ENCODE measurements around the gene MTG1. TPM values are rescaled to one million over a fixed set of nuclear protein-coding genes. Genes with fewer than 3 reads are reported as not detected.
"Not testable (repeated sequence)": the region's sequence is repeated elsewhere in the genome, so short reads cannot be mapped to it uniquely, and the experiment has no call there.

MTG1 gene
- total and polyA plus RNA-seq, 12 donors = 17.4 to 36.2 (median 23.8) TPM

DNA sequence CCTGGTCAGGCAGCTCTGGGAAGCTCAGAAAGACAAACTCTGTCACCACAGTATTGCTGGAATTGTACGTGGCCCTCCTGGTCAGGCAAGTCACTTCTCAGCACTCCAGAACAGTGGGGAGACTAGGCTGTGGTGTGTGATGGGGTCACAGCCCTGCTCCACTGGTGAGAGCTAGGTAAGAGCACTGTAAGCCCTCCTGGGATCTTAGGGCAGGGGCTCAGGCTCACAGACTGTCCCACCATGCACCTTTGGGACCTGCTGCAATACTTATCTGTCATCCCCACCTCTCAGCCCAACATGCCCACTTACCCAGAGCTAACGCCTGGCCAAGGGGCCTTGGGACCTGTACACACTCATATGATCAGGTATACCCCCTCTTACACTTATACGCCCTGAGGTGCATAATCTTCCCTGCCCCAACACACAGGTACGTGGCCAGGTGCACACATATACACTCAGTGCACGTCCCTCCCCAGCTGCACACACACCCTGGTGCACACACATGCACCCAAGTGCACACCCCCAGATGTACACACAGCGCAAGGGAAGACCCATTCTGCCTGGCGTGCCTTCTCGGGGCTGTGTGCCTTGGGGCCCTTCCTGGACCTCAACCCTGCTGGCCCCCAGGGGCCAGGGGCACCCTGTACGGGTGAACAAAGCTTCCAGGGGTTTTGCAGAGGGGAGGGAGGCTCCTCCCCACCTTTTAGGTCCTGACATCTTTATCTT is 38.1 kb downstream of the MTG1 start:
- WGBS, 2 donors = 67 to 70% methylated on average over 5 to 6 of the region's 9 CpGs
- H3K27me3 ChIP-seq; H3K4me1 ChIP-seq; H3K36me3 ChIP-seq; H3K4me3 ChIP-seq; H3K27ac ChIP-seq; intact Hi-C loops (cut with DNase I); DNase-seq: not testable (repeated sequence)
- H3K9me3 ChIP-seq = peaks cover 0 to 21% (median 3%) of the 10 kb centered on the region in 11 donors
- peak in 5 of 8 donors; percentile 4 to 68 (median 17) for ATAC-seq

DNA sequence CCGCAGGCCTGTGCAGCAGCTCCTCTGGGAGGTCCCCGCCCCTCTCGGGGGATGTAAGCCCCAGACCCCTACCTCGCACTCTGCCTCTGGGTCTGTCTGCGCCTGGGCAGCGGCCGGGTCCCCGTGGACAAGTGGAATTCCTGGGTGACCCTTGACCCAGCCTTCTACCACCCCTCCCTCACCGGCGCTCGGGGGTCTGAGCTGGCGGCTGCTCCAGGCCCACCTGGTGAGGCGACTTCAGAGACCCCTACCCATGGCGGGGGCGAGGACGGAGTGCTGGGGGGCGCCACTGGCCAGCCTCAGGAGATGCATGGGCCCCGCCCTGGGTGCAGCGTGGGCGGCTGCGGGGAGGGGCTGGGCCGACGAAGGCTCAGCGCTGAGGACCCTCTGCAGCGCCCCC is 38.8 kb downstream of the MTG1 start:
- ATAC-seq = peak in 2 of 8 donors; percentile 38 to 44
- H3K27me3 ChIP-seq; intact Hi-C loops (cut with DNase I); DNase-seq; H3K36me3 ChIP-seq; H3K4me3 ChIP-seq; H3K27ac ChIP-seq; H3K4me1 ChIP-seq: not testable (repeated sequence)
- peaks cover 0 to 21% (median 3%) of the 10 kb centered on the region in 11 donors for H3K9me3 ChIP-seq
- 78 to 89% methylated on average over 4 to 7 of the region's 25 CpGs for WGBS, 2 donors

DNA sequence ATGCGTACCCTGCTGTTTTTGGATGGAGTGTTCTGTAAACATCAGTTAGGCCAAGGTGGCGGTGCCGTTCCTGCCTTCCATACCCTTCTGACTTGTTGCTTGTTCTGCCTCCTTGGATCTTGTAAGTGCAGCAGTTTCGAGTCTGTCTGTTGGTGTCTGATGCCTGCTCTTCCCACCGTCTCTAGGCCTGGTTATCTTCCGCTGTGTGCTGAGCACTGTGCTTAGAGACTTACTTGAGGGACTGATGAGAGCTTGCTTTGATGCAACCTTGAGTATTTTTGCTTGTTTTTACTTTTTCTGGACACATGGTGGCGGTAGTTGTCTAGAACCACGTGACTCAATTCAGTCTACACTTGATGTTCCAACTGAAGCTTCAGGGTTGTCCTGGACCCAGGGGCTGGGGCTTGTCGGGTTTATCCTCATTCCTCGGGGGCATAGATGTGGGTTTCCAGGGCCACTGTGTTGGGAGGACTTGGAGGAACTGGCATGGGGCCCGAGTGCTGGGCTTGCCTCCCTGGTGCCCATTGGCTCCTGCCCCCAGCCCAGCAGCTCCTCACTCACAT is 44.8 kb downstream of the MTG1 start:
- DNase-seq (no peak), ATAC-seq (no peak)
- intact Hi-C loops (cut with DNase I) = loop anchor here in 1 of 10 donors (5.0 kb wide), 1 partner anchor 169 kb away; no protein-coding TSS in a partner anchor
- Histone ChIP-seq H3K27me3 (no peaks in the 10 kb centered on the region), H3K27ac (no peak overlapping the region), H3K36me3 (no peaks in the 10 kb centered on the region), H3K4me1 (no peaks in the 10 kb centered on the region), H3K9me3 (peaks cover 0 to 4% (median 0%) of the 10 kb centered on the region in 11 donors), H3K4me3 (no peak overlapping the region)
- TF ChIP-seq, protein P1, sequence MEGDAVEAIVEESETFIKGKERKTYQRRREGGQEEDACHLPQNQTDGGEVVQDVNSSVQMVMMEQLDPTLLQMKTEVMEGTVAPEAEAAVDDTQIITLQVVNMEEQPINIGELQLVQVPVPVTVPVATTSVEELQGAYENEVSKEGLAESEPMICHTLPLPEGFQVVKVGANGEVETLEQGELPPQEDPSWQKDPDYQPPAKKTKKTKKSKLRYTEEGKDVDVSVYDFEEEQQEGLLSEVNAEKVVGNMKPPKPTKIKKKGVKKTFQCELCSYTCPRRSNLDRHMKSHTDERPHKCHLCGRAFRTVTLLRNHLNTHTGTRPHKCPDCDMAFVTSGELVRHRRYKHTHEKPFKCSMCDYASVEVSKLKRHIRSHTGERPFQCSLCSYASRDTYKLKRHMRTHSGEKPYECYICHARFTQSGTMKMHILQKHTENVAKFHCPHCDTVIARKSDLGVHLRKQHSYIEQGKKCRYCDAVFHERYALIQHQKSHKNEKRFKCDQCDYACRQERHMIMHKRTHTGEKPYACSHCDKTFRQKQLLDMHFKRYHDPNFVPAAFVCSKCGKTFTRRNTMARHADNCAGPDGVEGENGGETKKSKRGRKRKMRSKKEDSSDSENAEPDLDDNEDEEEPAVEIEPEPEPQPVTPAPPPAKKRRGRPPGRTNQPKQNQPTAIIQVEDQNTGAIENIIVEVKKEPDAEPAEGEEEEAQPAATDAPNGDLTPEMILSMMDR (IDR thresholded peaks at IDR 0.05) = peak in 1 of 9 donors; percentile 37
- WGBS, 2 donors = 71 to 77% methylated on average over 11 of the region's 11 CpGs

DNA sequence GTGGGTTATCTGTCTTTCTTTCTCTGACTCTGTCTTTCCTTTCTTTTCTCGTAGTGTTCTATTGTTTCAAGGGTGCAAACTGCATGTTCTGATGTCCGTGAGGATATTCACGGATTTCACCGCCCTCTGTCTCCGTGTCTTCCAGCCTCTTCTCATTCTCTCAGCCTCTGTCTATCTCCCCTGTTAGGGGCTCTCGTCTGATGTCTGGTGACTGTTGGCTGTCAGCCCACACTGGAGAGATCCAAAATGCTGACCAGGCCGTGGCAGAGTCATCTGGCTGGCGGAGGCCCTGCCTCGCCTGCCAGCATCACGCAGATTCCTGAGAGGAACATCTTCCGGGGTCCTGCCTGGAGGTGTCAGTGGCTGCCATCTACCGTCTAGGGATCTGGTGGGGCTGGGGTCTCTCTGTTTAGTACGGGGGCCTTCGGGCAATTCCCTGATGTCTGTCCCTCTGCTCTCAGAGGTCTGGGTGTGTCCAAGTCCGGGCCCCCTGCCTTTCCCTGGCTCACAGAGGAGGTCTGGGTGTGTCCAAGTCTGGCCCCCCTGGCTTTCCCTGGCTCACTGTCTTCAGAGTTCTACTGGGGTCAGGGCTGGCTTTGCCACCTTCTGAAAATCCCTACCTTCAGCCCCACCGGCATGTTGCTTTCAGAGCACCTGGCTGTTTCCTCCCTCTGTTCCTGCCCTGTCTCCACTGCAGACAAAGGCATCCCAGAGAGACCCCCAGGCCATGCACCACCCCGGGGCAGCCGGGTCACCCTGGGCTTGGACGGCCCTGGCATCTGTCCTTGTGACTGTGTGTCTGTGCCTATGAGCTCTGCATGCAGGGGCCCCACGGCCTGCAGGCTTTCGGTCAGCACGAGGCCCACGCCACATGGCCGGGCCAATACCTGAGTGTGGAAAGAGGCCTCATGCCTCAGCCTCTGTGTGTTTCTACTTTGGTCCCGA is 45.8 kb downstream of the MTG1 start:
- 84 to 87% methylated on average over 25 of the region's 25 CpGs for WGBS, 2 donors

More for the DNA sequence above, 45.8 kb downstream of the MTG1 start:
- Histone ChIP-seq H3K4me3 (no peak overlapping the region), H3K27ac (no peak overlapping the region), H3K27me3 (peaks cover 0 to 5% (median 0%) of the 10 kb centered on the region in 7 donors), H3K9me3 (peaks cover 0 to 4% (median 0%) of the 10 kb centered on the region in 11 donors), H3K36me3 (no peaks in the 10 kb centered on the region), H3K4me1 (no peaks in the 10 kb centered on the region)
- intact Hi-C loops (cut with DNase I) = loop anchor here in 1 of 10 donors (5.0 kb wide), 1 partner anchor 168 kb away; no protein-coding TSS in a partner anchor
- ATAC-seq (peak in 1 of 8 donors; percentile 24), DNase-seq (no peak)
- TF ChIP-seq, protein P1 (IDR thresholded peaks at IDR 0.05) = no peak
